ENCODE data around the gene TMEM8B.

Gene TMEM8B

GRCh38 chr9:35856206-35856605 is 27.2 kb downstream of the TMEM8B start:
- H3K27me3 ChIP-seq: no peaks in the 10 kb centered on the region; the same call in 1 of the 2 replicates

GRCh38 chr9:35856882-35857281 is 27.9 kb downstream of the TMEM8B start:
- DNase-seq: no peak

More at GRCh38 chr9:35856206-35856605, 27.2 kb downstream of the TMEM8B start:
- no peaks in the 10 kb centered on the region for H3K4me1 ChIP-seq
- H3K36me3 ChIP-seq: no peaks in the 10 kb centered on the region
- TF ChIP-seq CTCF (IDR thresholded peaks at IDR 0.05; ENCODE audit: low read depth, low read length): no peak
- no peaks in the 10 kb centered on the region for H3K9me3 ChIP-seq
- DNase-seq: no peak
- no peak overlapping the region for H3K4me3 ChIP-seq (ENCODE audit: low read depth, low read length)

DNA sequence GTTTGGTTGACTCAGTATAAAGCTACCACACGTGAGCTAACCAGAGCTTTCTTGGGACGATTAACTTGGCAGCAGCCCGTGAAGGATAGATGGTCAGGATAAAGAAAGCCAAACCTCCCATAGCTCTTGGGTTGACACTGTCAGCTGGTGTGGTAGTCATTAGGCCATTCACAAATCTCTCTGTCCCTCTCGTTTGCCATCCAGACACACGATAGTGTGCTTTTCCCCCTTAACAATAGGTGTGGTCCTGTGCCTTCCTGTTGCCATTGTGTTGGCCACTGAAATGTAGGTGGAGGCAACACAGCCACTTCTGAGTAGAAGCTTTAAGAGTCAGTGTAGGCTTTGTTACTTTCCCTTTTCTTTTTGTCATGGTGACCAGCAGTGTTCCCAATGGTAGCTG is 29.4 kb downstream of the TMEM8B start:
- Histone ChIP-seq H3K36me3 (no peaks in the 10 kb centered on the region), H3K27me3 (no peaks in the 10 kb centered on the region; the same call in 1 of the 2 replicates), H3K4me1 (no peaks in the 10 kb centered on the region), H3K4me3 (ENCODE audit: low read depth, low read length) (no peak overlapping the region), H3K9me3 (no peaks in the 10 kb centered on the region)
- no peak for DNase-seq
- TF ChIP-seq CTCF (IDR thresholded peaks at IDR 0.05; ENCODE audit: low read depth, low read length): no peak

More at GRCh38 chr9:35856882-35857281, 27.9 kb downstream of the TMEM8B start:
- Histone ChIP-seq H3K27me3 (no peaks in the 10 kb centered on the region; the same call in 1 of the 2 replicates), H3K9me3 (no peaks in the 10 kb centered on the region), H3K36me3 (no peaks in the 10 kb centered on the region), H3K4me3 (ENCODE audit: low read depth, low read length) (no peak overlapping the region), H3K4me1 (no peaks in the 10 kb centered on the region)
- TF ChIP-seq CTCF (IDR thresholded peaks at IDR 0.05; ENCODE audit: low read depth, low read length): no peak

DNA sequence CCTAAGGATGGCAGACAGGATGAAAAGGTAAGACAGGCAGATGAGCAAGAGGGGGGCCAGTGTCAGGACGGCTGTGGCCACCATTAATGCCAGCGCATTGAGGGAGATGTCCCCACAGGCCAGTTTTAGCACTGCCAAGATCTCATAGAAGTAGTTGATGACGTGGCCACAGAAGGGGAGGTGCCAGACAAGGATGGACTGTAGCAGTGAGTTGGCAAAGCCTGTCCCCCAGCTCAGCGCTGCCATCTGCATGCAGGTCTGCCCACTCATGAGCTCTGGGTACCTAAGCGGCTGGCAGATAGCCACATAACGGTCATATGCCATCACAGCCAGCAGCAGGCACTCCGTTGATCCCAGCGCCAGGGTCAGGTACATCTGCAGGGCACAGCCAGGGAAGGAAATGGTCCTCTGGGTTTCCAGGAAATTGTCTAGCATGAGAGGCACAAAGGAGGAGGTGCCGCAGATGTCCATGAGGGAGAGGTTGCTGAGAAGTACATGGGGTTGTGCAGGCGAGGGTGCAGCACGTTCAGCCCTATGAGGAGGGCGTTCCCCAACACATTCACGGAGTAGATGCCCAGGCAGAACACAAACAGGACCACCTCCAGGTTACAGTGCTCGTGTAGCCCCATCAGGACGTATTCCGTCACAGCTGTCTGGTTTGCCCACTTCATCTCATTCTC is 30.4 kb downstream of the TMEM8B start:
- DNase-seq: no peak
- H3K4me1 ChIP-seq: peaks cover 2% of the 10 kb centered on the region; the same call in 1 of the 2 replicates
- no peak for TF ChIP-seq CTCF (IDR thresholded peaks at IDR 0.05; ENCODE audit: low read depth, low read length)
- H3K4me3 ChIP-seq (ENCODE audit: low read depth, low read length): no peak overlapping the region
- H3K27me3 ChIP-seq: no peaks in the 10 kb centered on the region; the same call in 1 of the 2 replicates
- H3K9me3 ChIP-seq: no peaks in the 10 kb centered on the region
- H3K36me3 ChIP-seq: no peaks in the 10 kb centered on the region

GRCh38 chr9:35859990-35860339 is 30.9 kb downstream of the TMEM8B start:
- Histone ChIP-seq H3K4me1 (peaks cover 2% of the 10 kb centered on the region; the same call in 1 of the 2 replicates), H3K36me3 (no peaks in the 10 kb centered on the region), H3K9me3 (no peaks in the 10 kb centered on the region), H3K27me3 (no peaks in the 10 kb centered on the region; the same call in 1 of the 2 replicates), H3K4me3 (ENCODE audit: low read depth, low read length) (no peak overlapping the region)
- no peak for DNase-seq
- TF ChIP-seq CTCF (IDR thresholded peaks at IDR 0.05; ENCODE audit: low read depth, low read length): no peak

DNA sequence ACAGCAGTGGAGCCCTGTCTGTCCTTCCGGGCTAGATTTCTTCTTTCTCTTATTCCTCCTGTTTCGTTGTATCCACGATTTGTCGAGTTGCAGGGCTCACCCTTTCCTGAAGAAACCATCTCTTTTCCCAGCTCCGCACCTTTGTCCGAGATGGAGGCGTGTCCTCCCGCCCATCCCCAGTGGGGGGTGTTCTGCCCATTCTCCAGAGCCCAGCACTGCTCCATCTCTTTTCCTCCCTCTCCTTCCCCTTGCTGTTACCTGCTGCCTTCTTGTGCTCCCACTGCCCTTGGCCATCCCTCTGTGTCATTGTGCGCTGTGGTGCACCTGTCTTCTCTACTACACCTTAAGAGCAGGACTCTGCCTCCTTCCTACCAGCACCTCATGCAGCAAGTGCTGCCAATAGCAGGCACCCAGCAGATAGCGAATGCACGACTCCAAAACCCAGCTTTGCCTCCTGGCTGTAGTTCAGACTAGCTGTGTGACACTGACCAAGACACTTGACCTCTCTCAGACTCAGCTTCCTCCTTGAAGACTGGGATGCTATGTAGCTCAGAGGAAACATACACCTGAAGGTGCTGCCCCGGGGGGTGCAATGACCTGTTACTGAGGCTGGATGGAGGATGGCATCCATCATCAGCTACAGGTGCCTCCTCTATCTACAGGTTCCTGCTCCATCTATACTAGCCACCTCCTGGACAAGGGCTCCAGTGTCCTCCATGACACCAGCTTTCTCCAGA is 32.3 kb downstream of the TMEM8B start:
- peaks cover 2% of the 10 kb centered on the region; the same call in 1 of the 2 replicates for H3K4me1 ChIP-seq
- no peaks in the 10 kb centered on the region for H3K36me3 ChIP-seq
- no peak for DNase-seq
- no peak for TF ChIP-seq CTCF (IDR thresholded peaks at IDR 0.05; ENCODE audit: low read depth, low read length)
- H3K9me3 ChIP-seq: no peaks in the 10 kb centered on the region
- H3K4me3 ChIP-seq (ENCODE audit: low read depth, low read length): no peak overlapping the region
- no peaks in the 10 kb centered on the region; the same call in 1 of the 2 replicates for H3K27me3 ChIP-seq

Data from BE2C (cell line).